GM19463 (cell line): ENCODE measurements around the gene SLC35G4.
"Not testable (repeated sequence)": the region's sequence is repeated elsewhere in the genome, so short reads cannot be mapped to it uniquely, and the experiment has no call there.

ENCODE experiments used
- ATAC-seq: cut with Tn5 transposase; IDR thresholded peaks from one replicate; pipeline ENCODE4 v1.9.1; 2021; ENCODE audit warnings: mild to moderate bottlenecking, moderate library complexity; ENCODE audit not compliant: unreplicated experiment

SLC35G4 gene

GRCh38 chr18:11613611-11614010 is 4.2 kb downstream of the SLC35G4 start:
- not testable (repeated sequence) for ATAC-seq

GRCh38 chr18:11614042-11614441 is 4.6 kb downstream of the SLC35G4 start:
- not testable (repeated sequence) for ATAC-seq

- ATAC-seq, result not testable (repeated sequence)
Observed at GRCh38 chr18:11614981-11615380, 5.6 kb downstream of the SLC35G4 start.

- not testable (repeated sequence) for ATAC-seq
Observed at GRCh38 chr18:11647310-11647709, 37.9 kb downstream of the SLC35G4 start.

- ATAC-seq, result not testable (repeated sequence)
Observed at GRCh38 chr18:11647804-11648203, 38.4 kb downstream of the SLC35G4 start.

GRCh38 chr18:11649839-11650238 is 40.4 kb downstream of the SLC35G4 start:
- ATAC-seq, result no peak

- no peak for ATAC-seq
Observed at GRCh38 chr18:11651899-11652298, 42.5 kb downstream of the SLC35G4 start.

GRCh38 chr18:11653521-11653920 is 44.1 kb downstream of the SLC35G4 start:
- ATAC-seq, result no peak

GRCh38 chr18:11654736-11655605 is 45.6 kb downstream of the SLC35G4 start:
- no peak for ATAC-seq

- no peak for ATAC-seq
Observed at GRCh38 chr18:11655606-11655932, 46.2 kb downstream of the SLC35G4 start.

- no peak for ATAC-seq
Observed at GRCh38 chr18:11657152-11657551, 47.8 kb downstream of the SLC35G4 start.

GRCh38 chr18:11657554-11657953 is 48.2 kb downstream of the SLC35G4 start:
- no peak for ATAC-seq

GRCh38 chr18:11658019-11658418 is 48.6 kb downstream of the SLC35G4 start:
- no peak for ATAC-seq

GRCh38 chr18:11658989-11659388 is 49.6 kb downstream of the SLC35G4 start:
- ATAC-seq, result no peak
